ENCODE measurements around the gene ARHGAP44. TPM values are rescaled to one million over a fixed set of nuclear protein-coding genes. Genes with fewer than 3 reads are reported as not detected.

The ARHGAP44 gene, protein sequence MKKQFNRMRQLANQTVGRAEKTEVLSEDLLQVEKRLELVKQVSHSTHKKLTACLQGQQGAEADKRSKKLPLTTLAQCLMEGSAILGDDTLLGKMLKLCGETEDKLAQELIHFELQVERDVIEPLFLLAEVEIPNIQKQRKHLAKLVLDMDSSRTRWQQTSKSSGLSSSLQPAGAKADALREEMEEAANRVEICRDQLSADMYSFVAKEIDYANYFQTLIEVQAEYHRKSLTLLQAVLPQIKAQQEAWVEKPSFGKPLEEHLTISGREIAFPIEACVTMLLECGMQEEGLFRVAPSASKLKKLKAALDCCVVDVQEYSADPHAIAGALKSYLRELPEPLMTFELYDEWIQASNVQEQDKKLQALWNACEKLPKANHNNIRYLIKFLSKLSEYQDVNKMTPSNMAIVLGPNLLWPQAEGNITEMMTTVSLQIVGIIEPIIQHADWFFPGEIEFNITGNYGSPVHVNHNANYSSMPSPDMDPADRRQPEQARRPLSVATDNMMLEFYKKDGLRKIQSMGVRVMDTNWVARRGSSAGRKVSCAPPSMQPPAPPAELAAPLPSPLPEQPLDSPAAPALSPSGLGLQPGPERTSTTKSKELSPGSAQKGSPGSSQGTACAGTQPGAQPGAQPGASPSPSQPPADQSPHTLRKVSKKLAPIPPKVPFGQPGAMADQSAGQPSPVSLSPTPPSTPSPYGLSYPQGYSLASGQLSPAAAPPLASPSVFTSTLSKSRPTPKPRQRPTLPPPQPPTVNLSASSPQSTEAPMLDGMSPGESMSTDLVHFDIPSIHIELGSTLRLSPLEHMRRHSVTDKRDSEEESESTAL
- total RNA-seq (2022; extraction: Qiagen RNA extraction; ENCODE audit: low read depth) = 2.3 to 2.8 TPM (median 2.4 TPM) in 5 replicates

DNA sequence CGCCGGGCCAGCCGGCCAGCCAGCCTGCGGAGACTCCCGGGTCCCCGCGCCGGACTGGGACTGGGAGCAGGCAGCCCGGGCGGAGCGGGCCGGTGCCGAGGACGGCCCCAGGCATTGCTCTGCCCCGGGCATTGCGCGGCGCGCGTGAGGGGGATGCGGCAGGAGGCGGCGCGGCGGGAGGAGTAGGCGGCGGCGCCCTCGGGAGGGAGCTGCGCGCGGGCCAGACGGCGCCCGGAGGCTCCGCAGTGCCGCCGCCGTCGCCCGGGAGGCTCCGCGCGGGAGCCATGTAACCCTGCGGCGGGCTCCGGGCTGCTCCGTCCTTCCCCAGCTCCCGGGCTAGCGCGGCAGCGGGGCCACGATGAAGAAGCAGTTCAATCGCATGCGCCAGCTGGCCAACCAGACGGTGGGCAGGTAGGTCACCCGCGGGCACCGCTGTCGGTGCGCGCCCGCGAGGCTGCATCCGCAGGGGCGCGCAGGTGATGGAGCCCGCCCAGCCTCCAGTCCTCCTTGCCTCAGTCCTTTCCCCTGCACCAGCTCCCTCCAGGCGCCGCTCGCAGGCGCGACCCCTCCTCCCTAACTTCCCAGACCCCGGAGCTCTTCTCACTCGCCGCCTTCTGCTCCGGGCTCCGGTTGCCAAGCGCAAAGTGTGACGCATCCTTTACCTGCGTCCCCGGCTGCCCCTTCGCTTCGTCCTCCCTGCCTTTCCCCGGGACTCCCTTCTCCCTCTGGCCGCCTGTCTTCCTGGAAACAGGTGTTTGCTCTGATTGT is at the start of gene ARHGAP44:
TSS of gene ARHGAP44 (plus strand) at position 18 of the 768 bp plus-strand sequence. CDS start at position 359, 341 bp downstream.

DNA sequence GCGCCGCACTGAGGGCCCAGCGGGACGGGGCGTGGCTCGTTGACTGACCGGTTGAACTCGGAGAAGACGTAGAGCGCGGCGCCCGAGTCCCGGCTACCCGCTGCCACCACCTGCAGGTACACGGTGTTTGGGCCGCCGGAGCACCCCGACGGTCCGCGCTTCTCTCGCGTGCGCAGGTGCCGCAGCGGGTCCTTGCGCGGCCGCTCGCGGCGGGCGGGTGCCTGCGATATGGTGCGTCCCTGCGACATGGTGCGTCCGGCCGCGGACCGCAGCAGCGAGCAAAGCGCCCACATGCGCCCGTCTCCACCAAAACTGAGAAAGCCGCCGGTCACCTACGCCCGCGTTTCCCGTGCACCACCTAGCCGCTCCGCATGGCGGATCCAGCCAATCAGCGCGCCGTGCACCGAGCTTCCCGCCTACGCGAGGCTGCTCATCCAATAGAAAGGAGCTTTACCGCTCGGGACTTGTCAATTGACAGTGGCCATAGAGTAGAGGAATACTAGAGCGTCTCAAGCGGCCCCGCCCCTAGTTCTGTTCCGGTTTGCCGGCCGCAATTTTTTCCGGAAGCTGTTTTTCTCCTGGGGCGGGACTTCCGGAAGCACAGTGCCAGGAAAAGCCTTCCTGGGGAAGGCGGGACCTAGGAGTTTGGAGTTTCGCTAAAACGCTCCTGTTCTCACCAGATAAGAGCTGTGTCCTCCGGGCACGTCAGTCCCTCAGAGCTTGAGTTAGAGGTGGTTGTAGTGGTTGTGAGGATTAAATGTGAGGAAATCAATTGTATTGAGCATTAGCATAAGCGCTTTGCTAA is 228.6 kb downstream of the ARHGAP44 start, which contains the start of gene ELAC2:
TSS of gene ELAC2 (minus strand) at position 373 of the 805 bp plus-strand sequence. CDS start at position 293, 80 bp downstream.

Other genes with a start within 250 kb of the ARHGAP44 start
- 0.49 to 1.2 TPM (median 0.64 TPM) in 5 replicates for gene MYOCD, start 123.6 kb upstream of the ARHGAP44 start, total RNA-seq (2022; extraction: Qiagen RNA extraction; ENCODE audit: low read depth)
- gene ELAC2, start 228.5 kb downstream of the ARHGAP44 start, total RNA-seq (2022; extraction: Qiagen RNA extraction; ENCODE audit: low read depth) = 102 to 108 TPM (median 106 TPM) in 5 replicates